AG04450 (cell line): ENCODE data around the gene PRKAR1B. TPM values are rescaled to one million over a fixed set of nuclear protein-coding genes. Genes with fewer than 3 reads are reported as not detected.

Experiments used
- CTCF ChIA-PET: fragments of 300-600, 350-600 bp; formaldehyde crosslinking; extraction: SDS; loops from one replicate; lab custom pipeline; 2022; ENCODE audit warnings: antibody characterized with exemption, inconsistent platforms; lab: Charles Lee
- POLR2A ChIA-PET: fragments of 350-600 bp; formaldehyde crosslinking; extraction: SDS; loops from one replicate; lab custom pipeline; 2021; ENCODE audit warnings: antibody characterized with exemption, inconsistent platforms; lab: Yijun Ruan, JAX
- DNase-seq: peaks from one replicate; pipeline ENCODE4 v3.0.0-alpha.2; 2011; ENCODE audit warnings: low read depth, low spot score
- H3K27ac ChIP-seq: one replicate; pipeline ENCODE4 v1.5.1; 2012; ENCODE audit warnings: low read depth, low read length, control low read depth
- H3K27me3 ChIP-seq: one replicate; pipeline ENCODE4 v1.6.0; 2012; ENCODE audit warnings: low read length; ENCODE audit not compliant: control insufficient read depth, insufficient read depth
- H3K4me3 ChIP-seq: 2 replicates; pipeline ENCODE4 v1.5.1; 2011; ENCODE audit warnings: mild to moderate bottlenecking, low read depth, low read length, control low read depth
- H3K9me3 ChIP-seq: 2 replicates; pipeline ENCODE4 v1.5.1; 2012; ENCODE audit warnings: low read length; ENCODE audit not compliant: control insufficient read depth, insufficient read depth
- CTCF ChIP-seq: IDR thresholded peaks from 2 replicates; pipeline ENCODE4 v1.5.1; 2011; ENCODE audit warnings: low read depth, low read length, control low read depth, inconsistent platforms
- polyA plus RNA-seq: library from polyadenylated mRNA; depleted of rRNA; stranded (reverse); fragments of >200 nt; gene quantifications from 2 replicates; pipeline ENCODE4 v1.2.3, GENCODE V29; 2011

Gene PRKAR1B
- polyA plus RNA-seq, 1 experiment = 16.1 TPM

- Histone ChIP-seq H3K27me3 (no peaks in the 10 kb centered on the region), H3K4me3 (no peak overlapping the region), H3K27ac (no peak overlapping the region), H3K9me3 (peaks cover 33% of the 10 kb centered on the region)
- DNase-seq = no peak
- ChIA-PET CTCF (no interaction called here), POLR2A (interaction anchor here (0.6 kb wide), 1 partner anchor 13 kb away, joined by 3 read pairs; no protein-coding TSS in a partner anchor)
- TF ChIP-seq CTCF = no peak
These were observed 99.2 kb downstream of the PRKAR1B start for GRCh38 chr7:627661-628401.

- H3K4me3 ChIP-seq = no peak overlapping the region
- no peak overlapping the region for H3K27ac ChIP-seq
- POLR2A ChIA-PET = no interaction called here
- CTCF ChIA-PET = no interaction called here
- no peaks in the 10 kb centered on the region for H3K27me3 ChIP-seq
- no peak for TF ChIP-seq CTCF
- no peak for DNase-seq
- peaks cover 43% of the 10 kb centered on the region for H3K9me3 ChIP-seq
These were observed 101.6 kb downstream of the PRKAR1B start for GRCh38 chr7:625376-625971.

GRCh38 chr7:623464-623863 is 103.6 kb downstream of the PRKAR1B start:
- no peak for TF ChIP-seq CTCF
- POLR2A ChIA-PET = no interaction called here
- DNase-seq = no peak
- Histone ChIP-seq H3K27ac (no peak overlapping the region), H3K4me3 (no peak overlapping the region), H3K27me3 (no peaks in the 10 kb centered on the region), H3K9me3 (peaks cover 36% of the 10 kb centered on the region)
- CTCF ChIA-PET = no interaction called here

- ChIA-PET CTCF (no interaction called here), POLR2A (no interaction called here)
- no peak for TF ChIP-seq CTCF
- no peak for DNase-seq
- Histone ChIP-seq H3K27ac (no peak overlapping the region), H3K27me3 (no peaks in the 10 kb centered on the region), H3K9me3 (peaks cover 21% of the 10 kb centered on the region), H3K4me3 (no peak overlapping the region)
These were observed 105.4 kb downstream of the PRKAR1B start for GRCh38 chr7:621572-622285.

GRCh38 chr7:620885-621284 is 106.2 kb downstream of the PRKAR1B start:
- no peak for TF ChIP-seq CTCF
- no peak for DNase-seq
- Histone ChIP-seq H3K27me3 (no peaks in the 10 kb centered on the region), H3K9me3 (peaks cover 17% of the 10 kb centered on the region), H3K27ac (no peak overlapping the region), H3K4me3 (no peak overlapping the region)
- POLR2A ChIA-PET = no interaction called here
- CTCF ChIA-PET = no interaction called here
